ENCODE results near the gene TNFAIP8. TPM values are rescaled to one million over a fixed set of nuclear protein-coding genes. Genes with fewer than 3 reads are reported as not detected.

The TNFAIP8 gene
- total RNA-seq, 1 experiment from 2014 or later: 7.3 TPM

DNA sequence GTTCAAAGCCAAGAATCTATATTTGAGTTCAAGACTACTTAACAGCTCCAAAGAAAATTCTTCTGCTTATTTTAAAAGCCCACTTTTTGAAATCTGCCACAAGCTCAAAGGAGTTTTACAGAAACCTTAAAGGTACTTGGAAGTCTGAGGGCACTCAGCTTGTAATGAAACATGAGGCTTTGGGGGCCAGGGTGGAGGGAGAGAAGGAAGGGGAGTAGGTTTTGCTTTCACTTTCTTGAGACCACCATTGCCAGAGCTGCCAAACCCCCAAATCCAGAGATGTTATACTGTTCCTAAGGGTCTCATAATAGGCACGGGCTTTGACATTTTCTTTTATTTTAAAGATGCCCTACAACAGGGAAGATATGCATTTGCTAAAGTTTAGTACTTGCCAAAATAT, 42.6 kb upstream of the TNFAIP8 start:
- H2BK15ac ChIP-seq (ENCODE audit: low read depth, low read length): no peak overlapping the region
- no peak overlapping the region for H3K27ac ChIP-seq (ENCODE audit: insufficient read length, low read depth, low read length)
- no peak overlapping the region for H3K56ac ChIP-seq (ENCODE audit: insufficient read length, low read depth, low read length)
- no peak overlapping the region for H4K5ac ChIP-seq (ENCODE audit: insufficient read length, low read depth, low read length)
- H3K27me3 ChIP-seq (ENCODE audit: insufficient read depth, low read length): no peaks in the 10 kb centered on the region
- H2BK5ac ChIP-seq (ENCODE audit: insufficient read length, low read length): no peak overlapping the region
- H3K4me3 Mint-ChIP-seq: no peak overlapping the region
- H2AK5ac ChIP-seq (ENCODE audit: insufficient read length, low read length): no peak overlapping the region
- no peak overlapping the region for H2BK120ac ChIP-seq (ENCODE audit: low read depth, low read length, poor library complexity, severe bottlenecking)
- no peak overlapping the region for H3K9ac ChIP-seq (ENCODE audit: extremely low read depth, insufficient read length, low read length)
- no peaks in the 10 kb centered on the region for H4K20me1 ChIP-seq (ENCODE audit: control insufficient read depth, insufficient read depth, insufficient read length)
- H2BK12ac ChIP-seq (ENCODE audit: insufficient read length, low read depth, low read length): no peak overlapping the region
- no peak for DNase-seq
- no peaks in the 10 kb centered on the region for H3K23me2 ChIP-seq (ENCODE audit: insufficient read length, low read depth, low read length, poor library complexity, severe bottlenecking)
- H3K79me2 ChIP-seq (ENCODE audit: insufficient read depth, low read length): no peaks in the 10 kb centered on the region
- no peak overlapping the region for H3K4me2 ChIP-seq (ENCODE audit: insufficient read depth, insufficient read length, low read length)
- H3K9me3 Mint-ChIP-seq: no peaks in the 10 kb centered on the region
- no peak overlapping the region for H4K91ac ChIP-seq (ENCODE audit: insufficient read length, low read depth, low read length)
- H2BK20ac ChIP-seq (ENCODE audit: low read depth, low read length, poor library complexity, severe bottlenecking): no peak overlapping the region
- no peak overlapping the region for H4K8ac ChIP-seq (replicated peaks; ENCODE audit: insufficient read length, low read depth, low read length)
- H3K18ac ChIP-seq (ENCODE audit: insufficient read length, low read depth, low read length): no peak overlapping the region
- no peak overlapping the region for H3T11ph ChIP-seq (ENCODE audit: low read length)
- peaks cover 0 to 6% (median 3%) of the 10 kb centered on the region in 3 experiments; a peak in 4 of 7 replicates for H3K36me3 Mint-ChIP-seq (ENCODE audit: insufficient read depth in 1 of 3, low read depth in 3 of 3)
- H3K79me1 ChIP-seq (ENCODE audit: insufficient read depth, low read depth, low read length, poor library complexity, severe bottlenecking): no peaks in the 10 kb centered on the region
- no peak overlapping the region for H3K4ac ChIP-seq (ENCODE audit: low read depth, low read length)
- no peak overlapping the region for H2AFZ ChIP-seq (ENCODE audit: low read length)
- H3K9me3 ChIP-seq (ENCODE audit: control insufficient read depth, low read depth, low read length): no peaks in the 10 kb centered on the region
- TF ChIP-seq, protein P1, sequence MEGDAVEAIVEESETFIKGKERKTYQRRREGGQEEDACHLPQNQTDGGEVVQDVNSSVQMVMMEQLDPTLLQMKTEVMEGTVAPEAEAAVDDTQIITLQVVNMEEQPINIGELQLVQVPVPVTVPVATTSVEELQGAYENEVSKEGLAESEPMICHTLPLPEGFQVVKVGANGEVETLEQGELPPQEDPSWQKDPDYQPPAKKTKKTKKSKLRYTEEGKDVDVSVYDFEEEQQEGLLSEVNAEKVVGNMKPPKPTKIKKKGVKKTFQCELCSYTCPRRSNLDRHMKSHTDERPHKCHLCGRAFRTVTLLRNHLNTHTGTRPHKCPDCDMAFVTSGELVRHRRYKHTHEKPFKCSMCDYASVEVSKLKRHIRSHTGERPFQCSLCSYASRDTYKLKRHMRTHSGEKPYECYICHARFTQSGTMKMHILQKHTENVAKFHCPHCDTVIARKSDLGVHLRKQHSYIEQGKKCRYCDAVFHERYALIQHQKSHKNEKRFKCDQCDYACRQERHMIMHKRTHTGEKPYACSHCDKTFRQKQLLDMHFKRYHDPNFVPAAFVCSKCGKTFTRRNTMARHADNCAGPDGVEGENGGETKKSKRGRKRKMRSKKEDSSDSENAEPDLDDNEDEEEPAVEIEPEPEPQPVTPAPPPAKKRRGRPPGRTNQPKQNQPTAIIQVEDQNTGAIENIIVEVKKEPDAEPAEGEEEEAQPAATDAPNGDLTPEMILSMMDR (conservative IDR thresholded peaks at IDR 0.05): no peak
- no peaks in the 10 kb centered on the region for H3K27me3 Mint-ChIP-seq (ENCODE audit: low read depth)
- H3K4me1 ChIP-seq (ENCODE audit: insufficient read depth, low read length): no peaks in the 10 kb centered on the region
- no peak overlapping the region for H3K14ac ChIP-seq (ENCODE audit: insufficient read depth, low read length)
- H3K4me1 Mint-ChIP-seq: peaks cover 2 to 9% of the 10 kb centered on the region in 2 experiments; a peak in 1 of 4 replicates
- H3K27ac Mint-ChIP-seq: no peak overlapping the region
- H3K23ac ChIP-seq (ENCODE audit: insufficient read length, low read depth, low read length): no peak overlapping the region
- WGBS (ENCODE audit: extremely low coverage, insufficient read length, low lambda C conversion rate): no CpG with 5 or more reads among the region's 1 CpG

Measured in H9 (cell line).